B cell (primary cell): Measurements from ENCODE around the gene RFC1. TPM values are rescaled to one million over a fixed set of nuclear protein-coding genes. Genes with fewer than 3 reads are reported as not detected.

Experiments used
- ATAC-seq: fragments of 200-7000 bp; cut with Tn5 transposase; one replicate; pipeline ENCODE4 v1.10.0; 2021; ENCODE audit warnings: low read depth, mild to moderate bottlenecking, moderate number of reproducible peaks, moderate library complexity
- CTCF ChIA-PET: fragments of 350-600 bp; sonication (Branson Sonifier 250); formaldehyde crosslinking; loops from one replicate; lab custom pipeline; 2021; ENCODE audit warnings: antibody characterized with exemption, inconsistent platforms; lab: Charles Lee
- POLR2A ChIA-PET: fragments of 350-600 bp; sonication (Branson Sonifier 250); formaldehyde crosslinking; loops from one replicate; lab custom pipeline; 2021; ENCODE audit warnings: antibody characterized with exemption; lab: Charles Lee
- DNase-seq: peaks from one replicate; pipeline ENCODE4 v3.0.0; 2013
- H2AFZ ChIP-seq: 2 replicates; pipeline ENCODE4 v1.6.1; 2012; ENCODE audit warnings: mild to moderate bottlenecking, low read depth, low read length; ENCODE audit not compliant: insufficient read depth, poor library complexity, severe bottlenecking
- H3K27ac ChIP-seq, 2 donors: 1 replicate in 1 of 2; 2 replicates in 1 of 2; pipeline ENCODE4 v1.5.1; 2012 to 2013; ENCODE audit warnings: low read length in 2 of 2, mild to moderate bottlenecking in 2 of 2, moderate library complexity in 1 of 2
- H3K27me3 ChIP-seq, 4 experiments: fragments of 200-600 bp in 1 of 4; sonication (generic) in 1 of 4; replicated peaks in 1 of 4; 1 replicate in 2 of 4; 2 replicates in 2 of 4; pipeline versions ENCODE4 v1.6.1 to v1.7.0; 2013 to 2016; ENCODE audit warnings: low read length in 3 of 4, mild to moderate bottlenecking in 2 of 4, mixed read lengths in 1 of 4, moderate library complexity in 1 of 4; ENCODE audit not compliant: insufficient read depth in 4 of 4, control insufficient read depth in 3 of 4; ENCODE audit errors: control extremely low read depth in 1 of 4
- H3K36me3 ChIP-seq, 2 experiments: replicated peaks in 1 of 2; 1 replicate in 1 of 2; 2 replicates in 1 of 2; pipeline versions ENCODE4 v1.6.1 to v1.7.1; 2013; ENCODE audit warnings: low read length in 1 of 2; ENCODE audit not compliant: insufficient read depth in 2 of 2, control insufficient read depth in 1 of 2; ENCODE audit errors: control extremely low read depth in 1 of 2, extremely low read depth in 1 of 2
- H3K4me1 ChIP-seq, 2 donors: fragments of 200-600 bp in 1 of 2; sonication (generic) in 1 of 2; 1 replicate in 1 of 2; 2 replicates in 1 of 2; pipeline versions ENCODE4 v1.5.1 to v1.6.1; 2013 to 2017; ENCODE audit warnings: low read length in 2 of 2; ENCODE audit not compliant: control insufficient read depth in 2 of 2, insufficient read depth in 2 of 2
- H3K4me2 ChIP-seq: replicated peaks from 2 replicates; pipeline ENCODE3; 2012; ENCODE audit warnings: mild to moderate bottlenecking, low read depth, low read length; ENCODE audit not compliant: poor library complexity, severe bottlenecking
- H3K4me3 ChIP-seq, 5 experiments: fragments of 200-600 bp in 1 of 5; sonication (generic) in 1 of 5; 1 replicate in 3 of 5; 2 replicates in 2 of 5; pipeline versions ENCODE4 v1.5.1 to v1.7.0; 2011 to 2016; ENCODE audit warnings: low read length in 4 of 5, mild to moderate bottlenecking in 4 of 5, low read depth in 2 of 5, control low read depth in 1 of 5, moderate library complexity in 1 of 5; ENCODE audit not compliant: insufficient read depth in 1 of 5; ENCODE audit errors: control extremely low read depth in 1 of 5, extremely low read depth in 1 of 5
- H3K79me2 ChIP-seq: fragments of 200-600 bp; sonication (generic); one replicate; pipeline ENCODE4 v1.6.0; 2016; ENCODE audit warnings: low read length; ENCODE audit not compliant: control insufficient read depth, insufficient read depth
- H3K9ac ChIP-seq: fragments of 200-600 bp; sonication (generic); 2 replicates; pipeline ENCODE4 v1.6.1; 2017; ENCODE audit warnings: mild to moderate bottlenecking, low read length, moderate library complexity
- H3K9me3 ChIP-seq, 3 donors: one replicate each; pipeline versions ENCODE4 v1.6.1 to v1.7.1; 2013; ENCODE audit warnings: low read length in 2 of 3; ENCODE audit not compliant: control insufficient read depth in 2 of 3, insufficient read depth in 1 of 3; ENCODE audit errors: control extremely low read depth in 1 of 3
- H4K20me1 ChIP-seq: 2 replicates; pipeline ENCODE4 v1.6.0; 2012; ENCODE audit warnings: mild to moderate bottlenecking, low read length; ENCODE audit not compliant: insufficient read depth, control insufficient read depth, poor library complexity, severe bottlenecking
- H3K27ac Mint-ChIP-seq: one replicate; pipeline ENCODE4 v1.8.0; 2021; ENCODE audit warnings: mixed read lengths
- H3K27me3 Mint-ChIP-seq: one replicate; pipeline ENCODE4 v1.8.0; 2021; ENCODE audit warnings: mixed read lengths
- H3K4me1 Mint-ChIP-seq: one replicate; pipeline ENCODE4 v1.8.0; 2021; ENCODE audit warnings: mixed read lengths
- H3K4me3 Mint-ChIP-seq: one replicate; pipeline ENCODE4 v1.8.0; 2021; ENCODE audit warnings: mixed read lengths
- H3K9me3 Mint-ChIP-seq: one replicate; pipeline ENCODE4 v1.8.0; 2022; ENCODE audit warnings: mixed read lengths; ENCODE audit not compliant: insufficient read depth
- EZH2 ChIP-seq: IDR thresholded peaks from 2 replicates; pipeline ENCODE4 v1.6.1; 2012; ENCODE audit warnings: borderline replicate concordance, low read depth, mild to moderate bottlenecking, moderate library complexity, low read length; ENCODE audit not compliant: insufficient read depth, poor library complexity, severe bottlenecking
- WGBS: methylation state at CpG from one replicate; pipeline ENCODE4 v1.1.5; 2013; ENCODE audit warnings: missing lambda C conversion rate; ENCODE audit not compliant: insufficient coverage; 5-methylcytosine and 5-hydroxymethylcytosine counted together
- intact Hi-C: fragments of 100-400 bp; cut with micrococcal nuclease; formaldehyde crosslinking; loops from one replicate; pipeline ENCODE4 v1.10.0; 2022
- polyA plus RNA-seq: library from polyadenylated mRNA; depleted of rRNA; stranded (reverse); fragments of >200 nt; gene quantifications from 2 replicates; pipeline ENCODE4 v1.2.3, GENCODE V29; 2012
- total RNA-seq, 2 donors: library from RNA; stranded (reverse); fragments of 120-200 nt in 1 of 2; gene quantifications; 1 replicate in 1 of 2; 2 replicates in 1 of 2; pipeline versions ENCODE4 v1.2.3 to v1.2.4, GENCODE V29; 2013 to 2022
- TF ChIP-seq, protein P1 (sequence below): fragments of 200-600 bp; IDR thresholded peaks from one replicate; pipeline ENCODE4 v1.8.0; 2022; ENCODE audit warnings: antibody characterized with exemption, mild to moderate bottlenecking

The RFC1 gene
- total and polyA plus RNA-seq, 2 donors (not counting 1 experiment from before 2014, with no cell fraction given) = 14.9 to 55.1 TPM

DNA sequence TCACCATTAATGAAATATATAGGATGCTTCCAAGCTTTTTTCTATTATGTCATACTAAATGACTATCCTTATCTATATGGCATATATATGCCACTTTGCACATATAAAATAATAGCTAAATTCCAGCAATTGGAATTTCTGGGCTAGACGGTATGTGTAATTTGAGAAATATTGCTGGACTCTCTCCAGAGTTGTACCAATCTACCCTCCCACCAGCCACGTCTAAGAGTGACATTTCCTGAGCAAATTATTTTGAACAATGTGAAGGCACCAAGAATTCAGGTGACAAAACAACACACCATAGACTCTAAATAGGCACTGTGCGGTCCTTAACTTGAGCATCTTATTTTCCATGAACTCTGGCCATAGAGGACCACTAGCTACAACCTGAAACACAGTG, 62.3 kb downstream of the RFC1 start:
- Histone ChIP-seq H2AFZ (no peak overlapping the region), H3K9me3 (no peaks in the 10 kb centered on the region), H3K27ac (no peak overlapping the region), H3K36me3 (peaks cover 2 to 81% of the 10 kb centered on the region in 2 experiments), H3K4me2 (no peak overlapping the region), H3K27me3 (no peaks in the 10 kb centered on the region), H3K79me2 (no peaks in the 10 kb centered on the region), H3K9ac (no peak overlapping the region), H3K4me1 (no peaks in the 10 kb centered on the region), H4K20me1 (no peaks in the 10 kb centered on the region), H3K4me3 (no peak overlapping the region)
- POLR2A ChIA-PET = interaction anchor here (0.7 kb wide), 2 partner anchors 12 to 682 kb away, joined by 3 read pairs; no protein-coding TSS in a partner anchor
- no peak for TF ChIP-seq EZH2
- intact Hi-C loops = no loop called here
- WGBS = 100% methylated on average over 2 of the region's 3 CpGs
- H3K4me3 Mint-ChIP-seq = no peak overlapping the region
- CTCF ChIA-PET = no interaction called here
- no peaks in the 10 kb centered on the region for H3K27me3 Mint-ChIP-seq
- H3K9me3 Mint-ChIP-seq = no peaks in the 10 kb centered on the region
- H3K27ac Mint-ChIP-seq = no peak overlapping the region
- H3K4me1 Mint-ChIP-seq = no peaks in the 10 kb centered on the region
- ATAC-seq (no peak), DNase-seq (no peak)

DNA sequence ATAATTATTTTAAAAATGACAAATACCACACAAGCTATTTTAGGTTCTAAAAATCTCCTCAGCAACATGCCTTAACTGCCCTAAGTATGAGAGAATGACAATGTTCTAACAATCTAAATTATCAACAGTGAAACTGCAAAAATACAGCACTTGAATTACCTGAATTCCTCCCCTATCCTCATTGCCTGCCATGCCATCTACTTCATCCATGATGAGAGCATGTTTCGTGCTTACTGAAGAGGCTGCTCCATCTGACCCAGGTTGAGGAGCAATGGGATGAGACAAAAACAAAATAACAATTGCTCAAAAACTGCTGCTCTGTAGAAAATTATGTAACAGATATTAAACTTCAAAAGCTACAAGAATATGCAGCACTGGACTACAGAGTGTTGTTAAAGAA, 63.3 kb downstream of the RFC1 start:
- Mint-ChIP-seq H3K27me3 (no peaks in the 10 kb centered on the region), H3K27ac (no peak overlapping the region), H3K4me1 (no peaks in the 10 kb centered on the region), H3K9me3 (no peaks in the 10 kb centered on the region), H3K4me3 (no peak overlapping the region)
- no peak overlapping the region for H3K9ac ChIP-seq
- POLR2A ChIA-PET = no interaction called here
- intact Hi-C loops = no loop called here
- H4K20me1 ChIP-seq = no peaks in the 10 kb centered on the region
- ATAC-seq = no peak
- H3K27ac ChIP-seq = no peak overlapping the region
- H3K4me1 ChIP-seq = no peaks in the 10 kb centered on the region
- no peaks in the 10 kb centered on the region for H3K27me3 ChIP-seq
- no peak overlapping the region for H3K4me2 ChIP-seq
- no peaks in the 10 kb centered on the region for H3K79me2 ChIP-seq
- H2AFZ ChIP-seq = no peak overlapping the region
- TF ChIP-seq, protein P1, sequence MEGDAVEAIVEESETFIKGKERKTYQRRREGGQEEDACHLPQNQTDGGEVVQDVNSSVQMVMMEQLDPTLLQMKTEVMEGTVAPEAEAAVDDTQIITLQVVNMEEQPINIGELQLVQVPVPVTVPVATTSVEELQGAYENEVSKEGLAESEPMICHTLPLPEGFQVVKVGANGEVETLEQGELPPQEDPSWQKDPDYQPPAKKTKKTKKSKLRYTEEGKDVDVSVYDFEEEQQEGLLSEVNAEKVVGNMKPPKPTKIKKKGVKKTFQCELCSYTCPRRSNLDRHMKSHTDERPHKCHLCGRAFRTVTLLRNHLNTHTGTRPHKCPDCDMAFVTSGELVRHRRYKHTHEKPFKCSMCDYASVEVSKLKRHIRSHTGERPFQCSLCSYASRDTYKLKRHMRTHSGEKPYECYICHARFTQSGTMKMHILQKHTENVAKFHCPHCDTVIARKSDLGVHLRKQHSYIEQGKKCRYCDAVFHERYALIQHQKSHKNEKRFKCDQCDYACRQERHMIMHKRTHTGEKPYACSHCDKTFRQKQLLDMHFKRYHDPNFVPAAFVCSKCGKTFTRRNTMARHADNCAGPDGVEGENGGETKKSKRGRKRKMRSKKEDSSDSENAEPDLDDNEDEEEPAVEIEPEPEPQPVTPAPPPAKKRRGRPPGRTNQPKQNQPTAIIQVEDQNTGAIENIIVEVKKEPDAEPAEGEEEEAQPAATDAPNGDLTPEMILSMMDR = no peak
- TF ChIP-seq EZH2 = no peak
- H3K9me3 ChIP-seq = no peaks in the 10 kb centered on the region
- H3K4me3 ChIP-seq = no peak overlapping the region
- DNase-seq = no peak
- peaks cover 2 to 78% of the 10 kb centered on the region in 2 experiments for H3K36me3 ChIP-seq
- CTCF ChIA-PET = no interaction called here
- no CpG with 5 or more reads among the region's 1 CpG for WGBS
